HepG2 (cell line): Measurements from ENCODE around the gene ACBD6. TPM values are rescaled to one million over a fixed set of nuclear protein-coding genes. Genes with fewer than 3 reads are reported as not detected.

Experiments
- ATAC-seq: fragments of 200-7000 bp; cut with Tn5 transposase; 3 replicates; pipeline ENCODE4 v1.9.1; 2020; ENCODE audit warnings: mild to moderate bottlenecking, moderate library complexity
- BruUV-seq: library from RNA; stranded (reverse); fragments of 400-500 nt; replicated peaks from 2 replicates; lab custom pipeline; 2021; lab: Mats Ljungman, UMichigan
- CTCF ChIA-PET: fragments of 300-600 bp; formaldehyde crosslinking; extraction: SDS; loops from one replicate; lab custom pipeline; 2021; ENCODE audit warnings: low total read pairs, inconsistent platforms, low intra/inter-chr PET ratio; lab: Yijun Ruan, JAX
- POLR2A ChIA-PET: fragments of 350-600 bp; sonication (Branson Sonifier 250); formaldehyde crosslinking; loops from one replicate; lab custom pipeline; 2020; ENCODE audit warnings: antibody characterized with exemption, inconsistent platforms; lab: Yijun Ruan, JAX
- DNase-seq: peaks from one replicate; pipeline ENCODE4 v3.0.0-alpha.2; 2015; ENCODE audit warnings: low spot score
- FAIRE-seq: peaks from 3 replicates; lab custom pipeline; 2011; peaks lifted over from hg19 to GRCh38; lab: Jason Lieb, UNC
- H2AFZ ChIP-seq: one replicate; pipeline ENCODE4 v1.6.1; 2011; ENCODE audit warnings: low read length, inconsistent platforms
- H3K27ac ChIP-seq: fragments of 300-600 bp; 3 replicates; pipeline ENCODE4 v1.8.0; 2011; ENCODE audit warnings: mixed run types, mild to moderate bottlenecking, mixed read lengths, low read length, inconsistent platforms; ENCODE audit not compliant: insufficient read depth; ENCODE audit errors: extremely low read length
- H3K27me3 ChIP-seq, 2 experiments: fragments of 200-600 bp in 1 of 2; 2 replicates in 1 of 2; 3 replicates in 1 of 2; pipeline versions ENCODE4 v1.6.0 to v1.8.0; 2011; ENCODE audit warnings: low read length in 2 of 2, mild to moderate bottlenecking in 2 of 2, moderate library complexity in 2 of 2, inconsistent platforms in 1 of 2; ENCODE audit not compliant: insufficient read depth in 2 of 2, control insufficient read depth in 1 of 2
- H3K36me3 ChIP-seq, 2 experiments: fragments of 200-600 bp in 1 of 2; replicated peaks in 1 of 2; 2 replicates in 1 of 2; 3 replicates in 1 of 2; pipeline versions ENCODE4 v1.5.1 to v1.8.0; 2011; ENCODE audit warnings: low read length in 2 of 2, inconsistent platforms in 1 of 2; ENCODE audit not compliant: insufficient read depth in 2 of 2, control insufficient read depth in 1 of 2
- H3K4me1 ChIP-seq: 2 replicates; pipeline ENCODE4 v1.5.1; 2012; ENCODE audit warnings: low read length, inconsistent platforms; ENCODE audit not compliant: insufficient read depth
- H3K4me2 ChIP-seq: 2 replicates; pipeline ENCODE4 v1.6.0; 2011; ENCODE audit warnings: low read depth, low read length, inconsistent platforms
- H3K4me3 ChIP-seq, 3 experiments: fragments of 200-600 bp in 1 of 3; sonication (generic), shearing (Covaris generic) in 1 of 3; replicated peaks in 1 of 3; 2 replicates each; pipeline ENCODE4 v1.5.1; 2011 to 2016; ENCODE audit warnings: low read length in 3 of 3, inconsistent platforms in 2 of 3, low read depth in 2 of 3, mild to moderate bottlenecking in 2 of 3, control low read depth in 1 of 3, mixed read lengths in 1 of 3; ENCODE audit not compliant: insufficient read depth in 1 of 3
- H3K79me2 ChIP-seq: one replicate; pipeline ENCODE4 v1.6.1; 2011; ENCODE audit warnings: low read length, inconsistent platforms; ENCODE audit not compliant: insufficient read depth
- H3K9ac ChIP-seq: 2 replicates; pipeline ENCODE4 v1.6.0; 2011; ENCODE audit warnings: mild to moderate bottlenecking, low read depth, low read length, inconsistent platforms; ENCODE audit not compliant: insufficient read depth
- H3K9me3 ChIP-seq: 2 replicates; pipeline ENCODE4 v1.5.1; 2012; ENCODE audit warnings: mild to moderate bottlenecking, low read length
- H4K20me1 ChIP-seq: 2 replicates; pipeline ENCODE4 v1.6.0; 2011; ENCODE audit warnings: inconsistent platforms, mild to moderate bottlenecking, low read length, moderate library complexity; ENCODE audit not compliant: insufficient read depth
- CCDC6 ChIP-seq: sonication (generic); formaldehyde crosslinking; IDR thresholded peaks from 2 replicates; pipeline ENCODE4 v1.8.1; 2022; ENCODE audit warnings: mild to moderate bottlenecking, missing genetic modification reagents, moderate library complexity
- ETS1 ChIP-seq: sonication (generic); formaldehyde crosslinking; IDR thresholded peaks from 2 replicates; pipeline ENCODE4 v1.4.0; 2020; ENCODE audit warnings: missing genetic modification reagents
- ZNF24 ChIP-seq: fragments of 450-650 bp; IDR thresholded peaks from 2 replicates; pipeline ENCODE4 v1.6.1; 2017; ENCODE audit warnings: antibody characterized with exemption, mild to moderate bottlenecking
- ZNF451 ChIP-seq: sonication (generic); formaldehyde crosslinking; IDR thresholded peaks from 2 replicates; pipeline ENCODE4 v1.5.0; 2020; ENCODE audit warnings: mild to moderate bottlenecking, missing genetic modification reagents
- WGBS: methylation state at CpG from one replicate; pipeline ENCODE4 v1.1.6; 2017; ENCODE audit warnings: low lambda C conversion rate; 5-methylcytosine and 5-hydroxymethylcytosine counted together
- in situ Hi-C: cut with HindIII; loops from 2 replicates; pipeline ENCODE4 v1.10.0; 2017; ENCODE audit warnings: low pct_unique_long_range_greater_than_20kb; ENCODE audit not compliant: extremely low pct_ligation_motif_present
- intact Hi-C: fragments of 100-400 bp; cut with micrococcal nuclease; formaldehyde crosslinking; loops from one replicate; pipeline ENCODE4 v1.10.0; 2022; ENCODE audit not compliant: unreplicated experiment
- polyA plus RNA-seq, 8 experiments: library from polyadenylated mRNA; depleted of rRNA in 3 of 8; stranded (reverse) in 7 of 8; unstranded in 1 of 8; fragments of >200 nt; fragmentation: Illumina TruSeq in 4 of 8; extraction: Trizol in 4 of 8; gene quantifications; 2 replicates each; pipeline versions ENCODE4 v1.2.1 to v1.2.3, GENCODE V29; 2011 to 2016; ENCODE audit warnings: low read depth in 4 of 8, missing spikeins in 1 of 8, mixed read lengths in 1 of 8; ENCODE audit not compliant: insufficient read depth in 1 of 8
- total RNA-seq, 5 experiments: library from RNA; depleted of rRNA; stranded (reverse); fragments of >200 nt; fragmentation: Illumina TruSeq; extraction: Trizol; gene quantifications; 2 replicates each; pipeline ENCODE4 v1.2.3, GENCODE V29; 2016; ENCODE audit warnings: low read depth in 1 of 5
- TF ChIP-seq, protein P1 (sequence below): sonication (generic); formaldehyde crosslinking; IDR thresholded peaks from 2 replicates; pipeline ENCODE4 v1.5.0; 2020; ENCODE audit warnings: mild to moderate bottlenecking, missing genetic modification reagents, borderline replicate concordance

Gene ACBD6
- total and polyA plus RNA-seq, 2 of the 13 experiments (the other 11 are each of a cell fraction or from before 2014, with no cell fraction given) = 33.5 to 47.2 TPM

DNA sequence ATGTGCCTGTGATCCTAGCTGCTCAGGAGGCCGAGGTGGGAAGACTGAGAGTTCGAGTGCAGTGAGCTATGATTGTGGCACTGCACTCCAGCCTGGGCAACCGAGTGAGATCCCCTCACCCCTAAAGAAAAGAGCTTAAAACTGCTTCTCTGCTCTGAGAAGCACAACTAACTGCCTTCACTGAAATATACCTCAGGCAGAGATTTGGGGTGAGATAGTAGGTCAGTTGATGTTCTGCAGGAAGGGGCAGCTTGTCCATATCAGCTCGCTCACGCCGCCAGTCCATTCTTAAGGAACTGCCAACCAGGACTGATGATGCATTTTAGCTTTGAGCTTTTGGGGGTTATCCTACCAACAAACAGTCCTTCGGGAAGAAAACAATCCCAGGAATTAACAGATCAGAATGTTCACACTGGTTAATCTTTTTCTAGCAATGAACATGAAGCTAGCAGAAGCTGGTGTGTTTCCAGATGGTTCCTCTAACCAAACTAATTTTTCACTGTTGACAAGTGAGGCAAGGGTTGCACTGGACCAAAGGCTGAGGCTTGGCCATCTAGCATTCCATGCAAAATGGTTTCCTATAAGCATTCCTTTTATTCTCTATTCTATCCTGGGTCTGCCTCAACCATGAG, 240.7 kb downstream of the ACBD6 start:
- Histone ChIP-seq H4K20me1 (no peaks in the 10 kb centered on the region), H3K4me2 (no peak overlapping the region), H3K9ac (no peak overlapping the region), H3K36me3 (no peaks in the 10 kb centered on the region), H3K4me1 (peaks cover 4% of the 10 kb centered on the region), H3K27ac (no peak overlapping the region), H3K79me2 (no peaks in the 10 kb centered on the region), H3K9me3 (no peaks in the 10 kb centered on the region), H3K27me3 (peaks cover 8 to 54% of the 10 kb centered on the region in 2 experiments), H3K4me3 (no peak overlapping the region), H2AFZ (no peak overlapping the region)
- in situ Hi-C loops (loop anchor here (10.0 kb wide), 1 partner anchor 77 kb away; no protein-coding TSS in a partner anchor), intact Hi-C loops (no loop called here)
- TF ChIP-seq CCDC6 (CRISPR knock-in tag) (no peak), ZNF451 (CRISPR knock-in tag) (no peak), ZNF24 (no peak), ETS1 (CRISPR knock-in tag) (no peak)
- TF ChIP-seq, protein P1, sequence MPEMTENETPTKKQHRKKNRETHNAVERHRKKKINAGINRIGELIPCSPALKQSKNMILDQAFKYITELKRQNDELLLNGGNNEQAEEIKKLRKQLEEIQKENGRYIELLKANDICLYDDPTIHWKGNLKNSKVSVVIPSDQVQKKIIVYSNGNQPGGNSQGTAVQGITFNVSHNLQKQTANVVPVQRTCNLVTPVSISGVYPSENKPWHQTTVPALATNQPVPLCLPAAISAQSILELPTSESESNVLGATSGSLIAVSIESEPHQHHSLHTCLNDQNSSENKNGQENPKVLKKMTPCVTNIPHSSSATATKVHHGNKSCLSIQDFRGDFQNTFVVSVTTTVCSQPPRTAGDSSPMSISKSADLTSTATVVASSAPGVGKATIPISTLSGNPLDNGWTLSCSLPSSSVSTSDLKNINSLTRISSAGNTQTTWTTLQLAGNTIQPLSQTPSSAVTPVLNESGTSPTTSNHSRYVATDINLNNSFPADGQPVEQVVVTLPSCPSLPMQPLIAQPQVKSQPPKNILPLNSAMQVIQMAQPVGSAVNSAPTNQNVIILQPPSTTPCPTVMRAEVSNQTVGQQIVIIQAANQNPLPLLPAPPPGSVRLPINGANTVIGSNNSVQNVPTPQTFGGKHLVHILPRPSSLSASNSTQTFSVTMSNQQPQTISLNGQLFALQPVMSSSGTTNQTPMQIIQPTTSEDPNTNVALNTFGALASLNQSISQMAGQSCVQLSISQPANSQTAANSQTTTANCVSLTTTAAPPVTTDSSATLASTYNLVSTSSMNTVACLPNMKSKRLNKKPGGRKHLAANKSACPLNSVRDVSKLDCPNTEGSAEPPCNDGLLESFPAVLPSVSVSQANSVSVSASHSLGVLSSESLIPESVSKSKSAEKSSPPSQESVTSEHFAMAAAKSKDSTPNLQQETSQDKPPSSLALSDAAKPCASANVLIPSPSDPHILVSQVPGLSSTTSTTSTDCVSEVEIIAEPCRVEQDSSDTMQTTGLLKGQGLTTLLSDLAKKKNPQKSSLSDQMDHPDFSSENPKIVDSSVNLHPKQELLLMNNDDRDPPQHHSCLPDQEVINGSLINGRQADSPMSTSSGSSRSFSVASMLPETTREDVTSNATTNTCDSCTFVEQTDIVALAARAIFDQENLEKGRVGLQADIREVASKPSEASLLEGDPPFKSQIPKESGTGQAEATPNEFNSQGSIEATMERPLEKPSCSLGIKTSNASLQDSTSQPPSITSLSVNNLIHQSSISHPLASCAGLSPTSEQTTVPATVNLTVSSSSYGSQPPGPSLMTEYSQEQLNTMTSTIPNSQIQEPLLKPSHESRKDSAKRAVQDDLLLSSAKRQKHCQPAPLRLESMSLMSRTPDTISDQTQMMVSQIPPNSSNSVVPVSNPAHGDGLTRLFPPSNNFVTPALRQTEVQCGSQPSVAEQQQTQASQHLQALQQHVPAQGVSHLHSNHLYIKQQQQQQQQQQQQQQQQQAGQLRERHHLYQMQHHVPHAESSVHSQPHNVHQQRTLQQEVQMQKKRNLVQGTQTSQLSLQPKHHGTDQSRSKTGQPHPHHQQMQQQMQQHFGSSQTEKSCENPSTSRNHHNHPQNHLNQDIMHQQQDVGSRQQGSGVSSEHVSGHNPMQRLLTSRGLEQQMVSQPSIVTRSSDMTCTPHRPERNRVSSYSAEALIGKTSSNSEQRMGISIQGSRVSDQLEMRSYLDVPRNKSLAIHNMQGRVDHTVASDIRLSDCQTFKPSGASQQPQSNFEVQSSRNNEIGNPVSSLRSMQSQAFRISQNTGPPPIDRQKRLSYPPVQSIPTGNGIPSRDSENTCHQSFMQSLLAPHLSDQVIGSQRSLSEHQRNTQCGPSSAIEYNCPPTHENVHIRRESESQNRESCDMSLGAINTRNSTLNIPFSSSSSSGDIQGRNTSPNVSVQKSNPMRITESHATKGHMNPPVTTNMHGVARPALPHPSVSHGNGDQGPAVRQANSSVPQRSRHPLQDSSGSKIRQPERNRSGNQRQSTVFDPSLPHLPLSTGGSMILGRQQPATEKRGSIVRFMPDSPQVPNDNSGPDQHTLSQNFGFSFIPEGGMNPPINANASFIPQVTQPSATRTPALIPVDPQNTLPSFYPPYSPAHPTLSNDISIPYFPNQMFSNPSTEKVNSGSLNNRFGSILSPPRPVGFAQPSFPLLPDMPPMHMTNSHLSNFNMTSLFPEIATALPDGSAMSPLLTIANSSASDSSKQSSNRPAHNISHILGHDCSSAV = no peak
- ChIA-PET CTCF (no interaction called here), POLR2A (no interaction called here)
- 54% methylated on average over 4 of the region's 7 CpGs for WGBS
- no peak for DNase-seq
- ATAC-seq = no peak
- FAIRE-seq = no peak
- no TSS peak for BruUV-seq
